ENCODE results near the gene INSRR. TPM values are rescaled to one million over a fixed set of nuclear protein-coding genes. Genes with fewer than 3 reads are reported as not detected.

Gene INSRR
- total and polyA plus RNA-seq, 9 of the 15 experiments (the other 6 are each of a cell fraction or from before 2014, with no cell fraction given) = 0.03 to 0.18 (median 0.06) TPM; not detected in 3

DNA sequence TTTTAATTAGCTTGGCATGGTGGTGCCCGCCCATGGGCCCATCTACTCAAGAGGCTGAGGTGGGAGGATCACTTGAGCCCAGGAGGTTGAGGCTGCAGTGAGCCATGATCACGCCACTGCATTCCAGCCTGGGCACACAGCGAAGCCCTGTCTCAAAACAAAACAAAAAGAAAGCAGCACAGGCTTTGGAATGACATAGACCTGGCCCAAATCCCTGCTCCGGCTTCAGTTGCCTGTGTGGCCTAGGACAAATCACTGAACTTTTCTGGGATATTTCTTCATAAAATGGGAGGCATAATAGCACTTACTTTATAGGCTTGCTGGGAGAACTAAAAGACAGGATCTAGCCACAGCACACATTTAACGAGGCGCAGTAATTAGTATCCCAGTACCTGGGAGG, 37.0 kb upstream of the INSRR start (continued):
- no peak for TF ChIP-seq REST (IDR thresholded peaks at IDR 0.05; ENCODE audit: borderline replicate concordance)
- TF ChIP-seq REST (CRISPR knock-in tag; IDR thresholded peaks at IDR 0.05; ENCODE audit: low read depth) = no peak
- TF ChIP-seq ZNF696 (CRISPR knock-in tag; conservative IDR thresholded peaks at IDR 0.05) = no peak
- TF ChIP-seq, protein P1, sequence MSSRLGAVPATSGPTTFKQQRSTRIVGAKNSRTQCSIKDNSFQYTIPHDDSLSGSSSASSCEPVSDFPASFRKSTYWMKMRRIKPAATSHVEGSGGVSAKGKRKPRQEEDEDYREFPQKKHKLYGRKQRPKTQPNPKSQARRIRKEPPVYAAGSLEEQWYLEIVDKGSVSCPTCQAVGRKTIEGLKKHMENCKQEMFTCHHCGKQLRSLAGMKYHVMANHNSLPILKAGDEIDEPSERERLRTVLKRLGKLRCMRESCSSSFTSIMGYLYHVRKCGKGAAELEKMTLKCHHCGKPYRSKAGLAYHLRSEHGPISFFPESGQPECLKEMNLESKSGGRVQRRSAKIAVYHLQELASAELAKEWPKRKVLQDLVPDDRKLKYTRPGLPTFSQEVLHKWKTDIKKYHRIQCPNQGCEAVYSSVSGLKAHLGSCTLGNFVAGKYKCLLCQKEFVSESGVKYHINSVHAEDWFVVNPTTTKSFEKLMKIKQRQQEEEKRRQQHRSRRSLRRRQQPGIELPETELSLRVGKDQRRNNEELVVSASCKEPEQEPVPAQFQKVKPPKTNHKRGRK (tag; IDR thresholded peaks at IDR 0.05) = no peak
- TF ChIP-seq RFX7 (CRISPR knock-in tag; IDR thresholded peaks at IDR 0.05) = no peak
- TF ChIP-seq, protein P2, sequence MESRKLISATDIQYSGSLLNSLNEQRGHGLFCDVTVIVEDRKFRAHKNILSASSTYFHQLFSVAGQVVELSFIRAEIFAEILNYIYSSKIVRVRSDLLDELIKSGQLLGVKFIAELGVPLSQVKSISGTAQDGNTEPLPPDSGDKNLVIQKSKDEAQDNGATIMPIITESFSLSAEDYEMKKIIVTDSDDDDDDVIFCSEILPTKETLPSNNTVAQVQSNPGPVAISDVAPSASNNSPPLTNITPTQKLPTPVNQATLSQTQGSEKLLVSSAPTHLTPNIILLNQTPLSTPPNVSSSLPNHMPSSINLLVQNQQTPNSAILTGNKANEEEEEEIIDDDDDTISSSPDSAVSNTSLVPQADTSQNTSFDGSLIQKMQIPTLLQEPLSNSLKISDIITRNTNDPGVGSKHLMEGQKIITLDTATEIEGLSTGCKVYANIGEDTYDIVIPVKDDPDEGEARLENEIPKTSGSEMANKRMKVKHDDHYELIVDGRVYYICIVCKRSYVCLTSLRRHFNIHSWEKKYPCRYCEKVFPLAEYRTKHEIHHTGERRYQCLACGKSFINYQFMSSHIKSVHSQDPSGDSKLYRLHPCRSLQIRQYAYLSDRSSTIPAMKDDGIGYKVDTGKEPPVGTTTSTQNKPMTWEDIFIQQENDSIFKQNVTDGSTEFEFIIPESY (CRISPR knock-in tag; IDR thresholded peaks at IDR 0.05) = no peak
- TF ChIP-seq BRD9 (IDR thresholded peaks at IDR 0.05; ENCODE audit: low read depth, partially characterized antibody) = no peak
- no peak for TF ChIP-seq RBBP5 (IDR thresholded peaks at IDR 0.05; ENCODE audit: borderline replicate concordance, insufficient read depth, low read length, poor library complexity, severe bottlenecking)
- no peak for TF ChIP-seq ZNF232 (CRISPR knock-in tag; IDR thresholded peaks at IDR 0.05)
- TF ChIP-seq CREBBP (IDR thresholded peaks at IDR 0.05; ENCODE audit: low read depth, low read length) = no peak
- no peak for TF ChIP-seq STAG1 (CRISPR knock-in tag; IDR thresholded peaks at IDR 0.05; ENCODE audit: borderline replicate concordance)

Measured in K562 (cell line).